ENCODE results near the gene MBD3L2B. TPM values are rescaled to one million over a fixed set of nuclear protein-coding genes. Genes with fewer than 3 reads are reported as not detected.

Gene MBD3L2B
- total RNA-seq, 1 donor from 2014 or later: not detected

DNA sequence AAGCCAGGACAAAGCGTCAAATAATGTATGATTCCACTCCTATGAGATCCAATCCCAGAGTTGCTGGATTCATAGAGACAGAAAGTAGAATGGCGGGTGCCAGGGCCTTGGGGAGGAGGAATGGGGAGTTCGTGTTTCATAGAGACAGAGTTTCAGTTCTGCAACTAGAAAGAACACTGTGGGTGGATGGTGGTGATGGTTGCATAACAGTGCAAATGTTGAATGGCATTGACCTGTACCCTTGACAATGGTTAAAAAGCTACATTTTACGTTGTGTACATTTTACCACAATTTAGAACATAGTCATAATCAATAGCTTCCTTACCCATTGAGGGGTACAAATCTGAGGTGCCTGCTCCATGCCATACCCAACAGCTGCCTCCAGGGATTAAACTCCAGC, 33.4 kb downstream of the MBD3L2B start:
- Histone ChIP-seq H3K79me2 (ENCODE audit: low read depth) (no peaks in the 10 kb centered on the region), H3K4me2 (no peak overlapping the region)
- no peaks in the 10 kb centered on the region for H3K4me1 Mint-ChIP-seq

DNA sequence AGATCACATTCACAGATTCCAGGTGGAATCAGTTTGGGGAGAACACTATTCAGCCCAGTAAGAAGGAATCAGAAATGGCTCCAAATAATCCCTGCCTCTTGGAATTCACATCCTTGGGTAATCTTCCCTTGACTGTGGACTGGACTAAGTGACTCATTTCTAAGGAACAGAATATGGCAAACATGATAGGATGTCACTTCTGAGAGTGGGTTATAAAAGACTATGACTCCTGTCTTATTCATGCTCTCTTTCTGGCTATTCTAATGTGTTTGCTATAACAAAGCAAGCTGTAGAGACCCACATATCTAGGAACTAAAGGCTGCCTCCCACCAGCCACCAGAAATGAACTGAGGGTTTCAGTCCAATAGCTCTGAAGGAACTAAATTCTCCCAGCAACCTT, 37.8 kb downstream of the MBD3L2B start:
- Histone ChIP-seq H3K4me2 (no peak overlapping the region), H3K79me2 (ENCODE audit: low read depth) (no peaks in the 10 kb centered on the region), H3K4me1 (no peaks in the 10 kb centered on the region), H3K27me3 (no peaks in the 10 kb centered on the region), H2AFZ (replicated peaks) (no peak overlapping the region), H3K36me3 (no peaks in the 10 kb centered on the region), H3K9me3 (ENCODE audit: low read depth) (peaks cover 36% of the 10 kb centered on the region), H3F3A (ENCODE audit: low read depth) (no peaks in the 10 kb centered on the region), H3K9ac (no peak overlapping the region), H3K27ac (no peak overlapping the region), H4K20me1 (ENCODE audit: low read depth) (no peaks in the 10 kb centered on the region), H3K4me3 (no peak overlapping the region)
- Mint-ChIP-seq H3K36me3 (peaks cover 1% of the 10 kb centered on the region), H3K9me3 (peaks cover 9% of the 10 kb centered on the region), H3K4me1 (no peaks in the 10 kb centered on the region), H3K27me3 (ENCODE audit: insufficient read depth, low read depth) (no peaks in the 10 kb centered on the region), H3K4me3 (no peak overlapping the region), H3K27ac (no peak overlapping the region)
- no peak for DNase-seq (ENCODE audit: low spot score)
- TF ChIP-seq EZH2 (IDR thresholded peaks at IDR 0.05): no peak
- no peak for TF ChIP-seq EZH2phosphoT487 (IDR thresholded peaks at IDR 0.05)
- TF ChIP-seq, protein P1, sequence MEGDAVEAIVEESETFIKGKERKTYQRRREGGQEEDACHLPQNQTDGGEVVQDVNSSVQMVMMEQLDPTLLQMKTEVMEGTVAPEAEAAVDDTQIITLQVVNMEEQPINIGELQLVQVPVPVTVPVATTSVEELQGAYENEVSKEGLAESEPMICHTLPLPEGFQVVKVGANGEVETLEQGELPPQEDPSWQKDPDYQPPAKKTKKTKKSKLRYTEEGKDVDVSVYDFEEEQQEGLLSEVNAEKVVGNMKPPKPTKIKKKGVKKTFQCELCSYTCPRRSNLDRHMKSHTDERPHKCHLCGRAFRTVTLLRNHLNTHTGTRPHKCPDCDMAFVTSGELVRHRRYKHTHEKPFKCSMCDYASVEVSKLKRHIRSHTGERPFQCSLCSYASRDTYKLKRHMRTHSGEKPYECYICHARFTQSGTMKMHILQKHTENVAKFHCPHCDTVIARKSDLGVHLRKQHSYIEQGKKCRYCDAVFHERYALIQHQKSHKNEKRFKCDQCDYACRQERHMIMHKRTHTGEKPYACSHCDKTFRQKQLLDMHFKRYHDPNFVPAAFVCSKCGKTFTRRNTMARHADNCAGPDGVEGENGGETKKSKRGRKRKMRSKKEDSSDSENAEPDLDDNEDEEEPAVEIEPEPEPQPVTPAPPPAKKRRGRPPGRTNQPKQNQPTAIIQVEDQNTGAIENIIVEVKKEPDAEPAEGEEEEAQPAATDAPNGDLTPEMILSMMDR (IDR thresholded peaks at IDR 0.05): no peak

More for the DNA sequence above, 33.4 kb downstream of the MBD3L2B start:
- no peaks in the 10 kb centered on the region for H4K20me1 ChIP-seq (ENCODE audit: low read depth)
- peaks cover 2% of the 10 kb centered on the region for H3F3A ChIP-seq (ENCODE audit: low read depth)
- H3K4me1 ChIP-seq: no peaks in the 10 kb centered on the region
- no peak overlapping the region for H2AFZ ChIP-seq (replicated peaks)
- Mint-ChIP-seq H3K4me3 (no peak overlapping the region), H3K27ac (no peak overlapping the region), H3K9me3 (peaks cover 14% of the 10 kb centered on the region), H3K36me3 (peaks cover 1% of the 10 kb centered on the region), H3K27me3 (ENCODE audit: insufficient read depth, low read depth) (peaks cover 4% of the 10 kb centered on the region)
- H3K4me3 ChIP-seq: no peak overlapping the region
- TF ChIP-seq, protein P1 (IDR thresholded peaks at IDR 0.05): no peak
- TF ChIP-seq EZH2 (IDR thresholded peaks at IDR 0.05): no peak
- no peak for TF ChIP-seq EZH2phosphoT487 (IDR thresholded peaks at IDR 0.05)
- H3K36me3 ChIP-seq: no peaks in the 10 kb centered on the region
- H3K9ac ChIP-seq: no peak overlapping the region
- no peaks in the 10 kb centered on the region for H3K27me3 ChIP-seq
- H3K27ac ChIP-seq: no peak overlapping the region
- peaks cover 27% of the 10 kb centered on the region for H3K9me3 ChIP-seq (ENCODE audit: low read depth)
- no peak for DNase-seq (ENCODE audit: low spot score)

DNA sequence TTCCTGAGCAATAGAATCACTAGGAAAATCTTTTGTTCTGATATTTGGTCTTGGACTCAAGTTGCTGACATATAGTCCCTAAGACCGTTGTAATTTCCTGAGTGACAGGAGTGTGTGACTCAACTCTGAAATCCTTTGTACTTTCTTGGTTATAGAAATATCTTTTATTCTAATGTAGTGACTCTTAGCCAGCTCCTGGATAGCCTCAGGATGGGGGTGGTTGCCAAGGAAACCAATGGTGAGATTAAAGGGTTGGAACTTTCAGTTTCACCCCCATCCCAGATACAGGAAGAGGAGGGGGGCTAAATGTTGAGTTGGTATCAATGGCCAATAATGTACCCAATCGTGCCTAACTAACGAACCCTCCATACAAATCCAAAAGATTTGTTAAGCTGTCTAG, 41.8 kb downstream of the MBD3L2B start:
- H3K36me3 Mint-ChIP-seq: no peaks in the 10 kb centered on the region
- no peaks in the 10 kb centered on the region for H3K36me3 ChIP-seq
- no peak overlapping the region for H2AFZ ChIP-seq (replicated peaks)
- H3K4me3 ChIP-seq: no peak overlapping the region
- no peaks in the 10 kb centered on the region for H3K4me1 Mint-ChIP-seq
- H4K20me1 ChIP-seq (ENCODE audit: low read depth): no peaks in the 10 kb centered on the region
- H3K27ac Mint-ChIP-seq: no peak overlapping the region
- H3K79me2 ChIP-seq (ENCODE audit: low read depth): no peaks in the 10 kb centered on the region
- no peak for DNase-seq (ENCODE audit: low spot score)
- no peaks in the 10 kb centered on the region for H3K27me3 ChIP-seq
- TF ChIP-seq EZH2phosphoT487 (IDR thresholded peaks at IDR 0.05): no peak
- TF ChIP-seq EZH2 (IDR thresholded peaks at IDR 0.05): no peak
- H3K9me3 ChIP-seq (ENCODE audit: low read depth): peaks cover 32% of the 10 kb centered on the region
- H3K4me2 ChIP-seq: no peak overlapping the region
- no peak overlapping the region for H3K27ac ChIP-seq
- H3K4me1 ChIP-seq: no peaks in the 10 kb centered on the region
- H3F3A ChIP-seq (ENCODE audit: low read depth): no peaks in the 10 kb centered on the region
- H3K4me3 Mint-ChIP-seq: no peak overlapping the region
- H3K27me3 Mint-ChIP-seq (ENCODE audit: insufficient read depth, low read depth): no peaks in the 10 kb centered on the region
- no peak overlapping the region for H3K9ac ChIP-seq
- peaks cover 10% of the 10 kb centered on the region for H3K9me3 Mint-ChIP-seq

DNA sequence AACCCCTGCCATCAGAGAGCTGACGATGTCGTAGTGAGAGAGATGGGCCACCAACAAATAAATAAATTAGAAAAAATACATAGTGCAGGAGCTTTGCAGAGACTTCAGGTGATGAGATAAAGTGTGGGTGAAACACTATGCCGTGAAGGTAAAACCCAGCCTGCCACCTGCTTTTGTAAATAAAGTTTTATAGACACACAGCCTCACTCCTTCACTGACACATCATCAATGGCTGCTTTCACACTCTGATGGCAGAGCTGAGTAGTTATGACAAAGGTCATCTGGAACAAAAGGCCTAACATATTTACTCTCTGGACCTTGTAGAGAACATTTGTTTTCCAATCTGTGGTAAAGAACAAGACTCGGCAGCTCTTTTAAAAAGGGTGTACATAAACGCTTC, 45.0 kb downstream of the MBD3L2B start:
- Mint-ChIP-seq H3K36me3 (no peaks in the 10 kb centered on the region), H3K4me3 (no peak overlapping the region), H3K27ac (no peak overlapping the region), H3K9me3 (peaks cover 10% of the 10 kb centered on the region), H3K27me3 (ENCODE audit: insufficient read depth, low read depth) (no peaks in the 10 kb centered on the region), H3K4me1 (no peaks in the 10 kb centered on the region)
- H3F3A ChIP-seq (ENCODE audit: low read depth): no peaks in the 10 kb centered on the region
- no peak overlapping the region for H3K4me2 ChIP-seq
- H3K4me3 ChIP-seq: no peak overlapping the region
- no peak for DNase-seq (ENCODE audit: low spot score)
- H3K79me2 ChIP-seq (ENCODE audit: low read depth): no peaks in the 10 kb centered on the region
- H2AFZ ChIP-seq (replicated peaks): no peak overlapping the region
- no peaks in the 10 kb centered on the region for H3K4me1 ChIP-seq
- H3K36me3 ChIP-seq: no peaks in the 10 kb centered on the region
- TF ChIP-seq, protein P1 (IDR thresholded peaks at IDR 0.05): no peak
- TF ChIP-seq EZH2 (IDR thresholded peaks at IDR 0.05): no peak
- TF ChIP-seq EZH2phosphoT487 (IDR thresholded peaks at IDR 0.05): no peak
- no peak overlapping the region for H3K9ac ChIP-seq
- H3K27me3 ChIP-seq: no peaks in the 10 kb centered on the region
- peaks cover 20% of the 10 kb centered on the region for H3K9me3 ChIP-seq (ENCODE audit: low read depth)
- no peak overlapping the region for H3K27ac ChIP-seq
- H4K20me1 ChIP-seq (ENCODE audit: low read depth): no peaks in the 10 kb centered on the region

Data from neural progenitor cell (in vitro differentiated cells).